ENCODE results near the gene SLC12A1. TPM values are rescaled to one million over a fixed set of nuclear protein-coding genes. Genes with fewer than 3 reads are reported as not detected.

SLC12A1 gene
- total RNA-seq, 2 donors from 2014 or later: not detected

- WGBS, 2 experiments (ENCODE audit: insufficient coverage in 1 of 2, insufficient read length in 1 of 2): 19 to 22% methylated on average over 7 to 9 of the region's 9 CpGs
- no peaks in the 10 kb centered on the region for H3K9me3 ChIP-seq (ENCODE audit: control insufficient read depth, low read length)
- Mint-ChIP-seq H3K4me3 (peak overlapping the region; percentile 98), H3K9me3 (no peaks in the 10 kb centered on the region), H3K36me3 (ENCODE audit: low read depth) (peaks cover 16% of the 10 kb centered on the region), H3K4me1 (peaks cover 27% of the 10 kb centered on the region), H3K27ac (no peak overlapping the region), H3K27me3 (ENCODE audit: insufficient read depth) (no peaks in the 10 kb centered on the region)
- no peak for DNase-seq
- H3K4me1 ChIP-seq (ENCODE audit: control insufficient read depth, insufficient read depth, low read length): no peaks in the 10 kb centered on the region
- H3K9ac ChIP-seq (ENCODE audit: extremely low read depth, low read length, poor library complexity, severe bottlenecking): peak overlapping the region; percentile 65
- H3K36me3 ChIP-seq (ENCODE audit: control insufficient read depth, insufficient read depth, low read length): peaks cover 14% of the 10 kb centered on the region
- TF ChIP-seq CTCF (conservative IDR thresholded peaks at IDR 0.05): no peak
- peak overlapping the region; percentile 91 for H3K4me3 ChIP-seq (ENCODE audit: low read length)
- no peaks in the 10 kb centered on the region for H3K27me3 ChIP-seq (ENCODE audit: control insufficient read depth, insufficient read depth, low read length, poor library complexity, severe bottlenecking)
- no peak overlapping the region for H3K27ac ChIP-seq (ENCODE audit: low read depth, low read length)
Observed at GRCh38 chr15:48332642-48333034, 126.5 kb downstream of the SLC12A1 start.

- WGBS, 2 experiments (ENCODE audit: insufficient coverage in 1 of 2, insufficient read length in 1 of 2): 45 to 83% methylated on average over 1 to 4 of the region's 4 CpGs
- Mint-ChIP-seq H3K4me3 (peak overlapping the region; percentile 98), H3K27me3 (ENCODE audit: insufficient read depth) (no peaks in the 10 kb centered on the region), H3K9me3 (no peaks in the 10 kb centered on the region), H3K36me3 (ENCODE audit: low read depth) (peaks cover 19% of the 10 kb centered on the region), H3K4me1 (peaks cover 27% of the 10 kb centered on the region), H3K27ac (no peak overlapping the region)
- no peak overlapping the region for H3K27ac ChIP-seq (ENCODE audit: low read depth, low read length)
- no peaks in the 10 kb centered on the region for H3K9me3 ChIP-seq (ENCODE audit: control insufficient read depth, low read length)
- no peak overlapping the region for H3K9ac ChIP-seq (ENCODE audit: extremely low read depth, low read length, poor library complexity, severe bottlenecking)
- H3K27me3 ChIP-seq (ENCODE audit: control insufficient read depth, insufficient read depth, low read length, poor library complexity, severe bottlenecking): no peaks in the 10 kb centered on the region
- no peak for DNase-seq
- peaks cover 14% of the 10 kb centered on the region for H3K36me3 ChIP-seq (ENCODE audit: control insufficient read depth, insufficient read depth, low read length)
- H3K4me1 ChIP-seq (ENCODE audit: control insufficient read depth, insufficient read depth, low read length): no peaks in the 10 kb centered on the region
- peak overlapping the region; percentile 91 for H3K4me3 ChIP-seq (ENCODE audit: low read length)
- TF ChIP-seq CTCF (conservative IDR thresholded peaks at IDR 0.05): no peak
Observed at GRCh38 chr15:48333540-48333939, 127.4 kb downstream of the SLC12A1 start.

GRCh38 chr15:48334260-48334659 is 128.2 kb downstream of the SLC12A1 start:
- no peak overlapping the region for H3K27ac ChIP-seq (ENCODE audit: low read depth, low read length)
- no peaks in the 10 kb centered on the region for H3K9me3 Mint-ChIP-seq
- H3K27ac Mint-ChIP-seq: no peak overlapping the region
- no peaks in the 10 kb centered on the region for H3K9me3 ChIP-seq (ENCODE audit: control insufficient read depth, low read length)
- WGBS, 2 experiments (ENCODE audit: insufficient coverage in 1 of 2, insufficient read length in 1 of 2): 62 to 67% methylated on average over 1 to 2 of the region's 2 CpGs
- H3K27me3 ChIP-seq (ENCODE audit: control insufficient read depth, insufficient read depth, low read length, poor library complexity, severe bottlenecking): no peaks in the 10 kb centered on the region
- peak; percentile 51 for TF ChIP-seq CTCF (conservative IDR thresholded peaks at IDR 0.05)
- peaks cover 15% of the 10 kb centered on the region for H3K36me3 ChIP-seq (ENCODE audit: control insufficient read depth, insufficient read depth, low read length)
- no peak for DNase-seq
- H3K4me1 Mint-ChIP-seq: peaks cover 27% of the 10 kb centered on the region
- no peak overlapping the region for H3K4me3 Mint-ChIP-seq
- no peaks in the 10 kb centered on the region for H3K4me1 ChIP-seq (ENCODE audit: control insufficient read depth, insufficient read depth, low read length)
- H3K9ac ChIP-seq (ENCODE audit: extremely low read depth, low read length, poor library complexity, severe bottlenecking): no peak overlapping the region
- no peaks in the 10 kb centered on the region for H3K27me3 Mint-ChIP-seq (ENCODE audit: insufficient read depth)
- no peak overlapping the region for H3K4me3 ChIP-seq (ENCODE audit: low read length)
- peaks cover 19% of the 10 kb centered on the region for H3K36me3 Mint-ChIP-seq (ENCODE audit: low read depth)

Measured in endodermal cell (in vitro differentiated cells).